Measurements from ENCODE around the gene PITPNM2. TPM values are rescaled to one million over a fixed set of nuclear protein-coding genes. Genes with fewer than 3 reads are reported as not detected.

PITPNM2 gene
- total and polyA plus RNA-seq, 2 of the 8 experiments (the other 6 are each of a cell fraction or from before 2014, with no cell fraction given), result 0.59 to 3.4 TPM

DNA sequence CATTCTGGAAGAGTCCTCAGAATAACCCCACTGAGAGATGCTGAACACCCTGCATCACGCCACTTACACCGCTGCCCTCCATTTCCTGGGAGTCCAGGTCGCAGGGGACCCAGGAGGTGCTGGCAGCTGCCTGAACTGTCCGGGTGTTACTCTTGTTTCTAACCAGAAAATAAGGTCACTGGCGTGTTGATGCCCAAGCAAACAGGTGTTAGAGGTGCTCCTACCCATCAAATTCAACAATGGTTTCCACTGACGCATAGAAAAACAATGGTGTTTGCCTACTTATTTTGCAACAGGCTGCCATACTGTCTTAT lies 23.8 kb downstream of the PITPNM2 start:
- Histone ChIP-seq H3K79me2 (ENCODE audit: control insufficient read depth in 1 of 2, insufficient read depth in 2 of 2, low read length in 2 of 2) (no peaks in the 10 kb centered on the region), H3K4ac (replicated peaks; ENCODE audit: insufficient read length, low read depth, low read length) (no peak overlapping the region), H3K4me2 (ENCODE audit: insufficient read depth in 1 of 2, low read depth in 2 of 2, low read length in 2 of 2) (no peak overlapping the region), H3K4me1 (replicated peaks in 1 of 4; ENCODE audit: control insufficient read depth in 3 of 4, insufficient read depth in 4 of 4, low read length in 3 of 4) (no peaks in the 10 kb centered on the region), H4K5ac (ENCODE audit: insufficient read length, low read depth, low read length) (no peak overlapping the region), H3K23ac (ENCODE audit: insufficient read length) (no peak overlapping the region), H4K20me1 (replicated peaks in 1 of 2; ENCODE audit: control insufficient read depth in 1 of 2, insufficient read depth in 2 of 2, low read length in 2 of 2) (no peaks in the 10 kb centered on the region), H3K23me2 (ENCODE audit: low read depth, low read length) (no peaks in the 10 kb centered on the region), H3K4me3 (ENCODE audit: extremely low read depth in 1 of 4, insufficient read depth in 2 of 4, low read depth in 3 of 4, low read length in 4 of 4) (no peak overlapping the region), H2BK15ac (ENCODE audit: low read length) (no peak overlapping the region), H2AK5ac (ENCODE audit: low read depth, low read length) (no peak overlapping the region), H3K27ac (ENCODE audit: low read depth, low read length) (no peak overlapping the region), H3K27me3 (replicated peaks in 1 of 4; ENCODE audit: control insufficient read depth in 3 of 4, extremely low read depth in 1 of 4, insufficient read depth in 3 of 4, low read length in 3 of 4) (no peaks in the 10 kb centered on the region), H3K14ac (ENCODE audit: insufficient read length) (no peak overlapping the region), H3K56ac (replicated peaks; ENCODE audit: insufficient read length, low read depth, low read length) (no peak overlapping the region), H4K8ac (ENCODE audit: extremely low read depth, insufficient read depth, low read length) (no peak overlapping the region; the same call in 1 of the 2 replicates), H3K36me3 (ENCODE audit: control insufficient read depth in 2 of 4, insufficient read depth in 4 of 4, low read length in 3 of 4) (no peaks in the 10 kb centered on the region), H3K9ac (replicated peaks in 1 of 4; ENCODE audit: extremely low read depth in 1 of 4, low read depth in 3 of 4, low read length in 3 of 4) (no peak overlapping the region), H2AFZ (ENCODE audit: low read length) (0 out of 2 replicates have a peak overlapping the region, but pooled peaks have one; percentile 18), H3K79me1 (ENCODE audit: low read depth, low read length) (no peaks in the 10 kb centered on the region), H2BK120ac (replicated peaks; ENCODE audit: low read depth, low read length) (no peak overlapping the region), H2BK12ac (ENCODE audit: low read depth, low read length) (no peak overlapping the region), H3K9me3 (ENCODE audit: insufficient read depth in 2 of 2, low read depth in 1 of 2, low read length in 1 of 2) (no peaks in the 10 kb centered on the region), H2BK5ac (ENCODE audit: low read depth, low read length) (peak overlapping the region; percentile 11; the same call in 1 of the 2 replicates), H4K91ac (replicated peaks; ENCODE audit: insufficient read length, low read length) (no peak overlapping the region), H2BK20ac (ENCODE audit: low read length) (no peak overlapping the region), H3K18ac (ENCODE audit: extremely low read depth, low read length) (no peak overlapping the region)
- FAIRE-seq (no peak), DNase-seq (ENCODE audit: low read depth in 1 of 2, low spot score in 2 of 2) (no peak)
- ChIA-PET CTCF (ENCODE audit: partially characterized antibody) (interaction anchor here (0.6 to 1.5 kb wide), 7 partner anchors 10 to 281 kb away, joined by 3 to 5 read pairs (median 4); no protein-coding TSS in a partner anchor), POLR2A (ENCODE audit: partially characterized antibody) (no interaction called here)
- 89% methylated on average over 6 of the region's 6 CpGs; no CpG with 5 or more reads in 1 of the 2 experiments for WGBS, 2 experiments (ENCODE audit: extremely low coverage in 1 of 2, insufficient coverage in 1 of 2, insufficient read length in 1 of 2, insufficient replicate concordance in 2 of 2, low coverage in 1 of 2, low lambda C conversion rate in 2 of 2, missing lambda C conversion rate in 1 of 2)
- TF ChIP-seq EZH2 (IDR thresholded peaks at IDR 0.05; ENCODE audit: low read depth, low read length, severe bottlenecking) (no peak), USF2 (IDR thresholded peaks at IDR 0.05; ENCODE audit: low read length) (no peak), TCF12 (IDR thresholded peaks at IDR 0.05; ENCODE audit: low read depth, low read length) (no peak), KDM1A (IDR thresholded peaks at IDR 0.05; ENCODE audit: borderline replicate concordance, low read length) (no peak), TBP (IDR thresholded peaks at IDR 0.05; ENCODE audit: low read depth, low read length) (no peak), BCL11A (IDR thresholded peaks at IDR 0.05; ENCODE audit: low read depth in 2 of 2, low read length in 2 of 2) (no peak), SP2 (IDR thresholded peaks at IDR 0.05; ENCODE audit: low read length) (no peak), CEBPB (IDR thresholded peaks at IDR 0.05; ENCODE audit: low read depth, low read length) (no peak), CBX5 (IDR thresholded peaks at IDR 0.05; ENCODE audit: low read depth, low read length) (no peak), RAD21 (IDR thresholded peaks at IDR 0.05 in 1 of 2, conservative IDR thresholded peaks at IDR 0.05 in 1 of 2; ENCODE audit: low read depth in 2 of 2, low read length in 2 of 2) (no peak), MAX (IDR thresholded peaks at IDR 0.05) (no peak), BRCA1 (IDR thresholded peaks at IDR 0.05; ENCODE audit: low read depth, low read length) (no peak)
- TF ChIP-seq, protein P1, sequence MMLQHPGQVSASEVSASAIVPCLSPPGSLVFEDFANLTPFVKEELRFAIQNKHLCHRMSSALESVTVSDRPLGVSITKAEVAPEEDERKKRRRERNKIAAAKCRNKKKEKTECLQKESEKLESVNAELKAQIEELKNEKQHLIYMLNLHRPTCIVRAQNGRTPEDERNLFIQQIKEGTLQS (IDR thresholded peaks at IDR 0.05; ENCODE audit: insufficient read depth, low read depth, low read length), result no peak

Measured in H1 (cell line).